Immature natural killer cell (primary cell): Measurements from ENCODE around the gene DPM1. TPM values are rescaled to one million over a fixed set of nuclear protein-coding genes. Genes with fewer than 3 reads are reported as not detected.

Experiments
- DNase-seq, 3 donors: peaks; one replicate each; pipeline ENCODE4 v3.0.0; 2022; ENCODE audit warnings: mixed read lengths in 1 of 3
- H3K27ac Mint-ChIP-seq, 6 donors: one replicate each; pipeline ENCODE4 v1.8.0; 2020; ENCODE audit warnings: mixed read lengths in 6 of 6, mild to moderate bottlenecking in 5 of 6, inconsistent platforms in 4 of 6, moderate library complexity in 3 of 6
- H3K27me3 Mint-ChIP-seq, 3 donors: one replicate each; pipeline ENCODE4 v1.8.0; 2020 to 2021; ENCODE audit warnings: low read depth in 3 of 3, mild to moderate bottlenecking in 3 of 3, mixed read lengths in 3 of 3, moderate library complexity in 3 of 3, inconsistent platforms in 1 of 3
- H3K36me3 Mint-ChIP-seq, 3 donors: one replicate each; pipeline ENCODE4 v1.8.0; 2020; ENCODE audit warnings: mixed read lengths in 3 of 3, inconsistent platforms in 2 of 3, mild to moderate bottlenecking in 2 of 3
- H3K4me1 Mint-ChIP-seq, 2 donors: one replicate each; pipeline ENCODE4 v1.8.0; 2020; ENCODE audit warnings: inconsistent platforms in 2 of 2, mild to moderate bottlenecking in 2 of 2, mixed read lengths in 2 of 2, moderate library complexity in 1 of 2
- H3K4me3 Mint-ChIP-seq, 5 donors: one replicate each; pipeline ENCODE4 v1.8.0; 2020; ENCODE audit warnings: mild to moderate bottlenecking in 5 of 5, mixed read lengths in 5 of 5, inconsistent platforms in 3 of 5, moderate library complexity in 3 of 5
- H3K9me3 Mint-ChIP-seq, 6 donors: one replicate each; pipeline ENCODE4 v1.8.0; 2020; ENCODE audit warnings: mild to moderate bottlenecking in 6 of 6, mixed read lengths in 6 of 6, inconsistent platforms in 4 of 6, moderate library complexity in 3 of 6
- polyA plus RNA-seq, 3 donors: library from polyadenylated mRNA; unstranded; fragments of 300-500 nt; fragmentation: Illumina TruSeq; gene quantifications; one replicate each; pipeline ENCODE4 v1.2.3, GENCODE V29; 2021

Gene DPM1
- polyA plus RNA-seq, 3 donors from 2014 or later: 46.6 to 61.8 (median 52.8) TPM

- no peaks in the 10 kb centered on the region for H3K4me1 Mint-ChIP-seq
- H3K36me3 Mint-ChIP-seq: no peaks in the 10 kb centered on the region
- H3K9me3 Mint-ChIP-seq: no peaks in the 10 kb centered on the region
- no peak overlapping the region for H3K4me3 Mint-ChIP-seq
- no peak for DNase-seq
- H3K27ac Mint-ChIP-seq: no peak overlapping the region
- peaks cover 0 to 5% (median 0%) of the 10 kb centered on the region in 3 donors for H3K27me3 Mint-ChIP-seq
Observed at GRCh38 chr20:50968289-50968688, 10.0 kb upstream of the DPM1 start.

DNA sequence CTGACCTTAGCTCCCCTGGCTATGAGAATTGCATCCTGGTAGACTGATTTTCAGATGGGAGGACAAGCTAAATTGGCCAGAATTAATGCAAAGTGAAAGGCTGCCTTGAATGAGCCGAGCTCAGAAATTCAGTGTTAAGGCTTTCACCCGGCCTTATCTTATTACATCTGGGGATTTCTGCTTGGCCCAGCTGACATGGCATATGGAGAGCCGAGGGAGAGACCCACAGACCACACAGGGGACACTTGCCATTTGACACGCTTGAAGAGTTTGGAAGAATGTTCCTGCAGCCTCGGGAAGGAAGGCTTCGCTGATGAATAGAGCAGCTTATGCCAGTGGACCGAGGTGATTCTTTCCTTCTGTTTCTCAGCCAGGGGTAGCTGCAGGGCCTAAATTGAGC, 9.3 kb upstream of the DPM1 start:
- Mint-ChIP-seq H3K4me1 (no peaks in the 10 kb centered on the region), H3K27me3 (peaks cover 0 to 3% (median 0%) of the 10 kb centered on the region in 3 donors), H3K27ac (no peak overlapping the region), H3K4me3 (no peak overlapping the region), H3K36me3 (no peaks in the 10 kb centered on the region), H3K9me3 (no peaks in the 10 kb centered on the region)
- no peak for DNase-seq

DNA sequence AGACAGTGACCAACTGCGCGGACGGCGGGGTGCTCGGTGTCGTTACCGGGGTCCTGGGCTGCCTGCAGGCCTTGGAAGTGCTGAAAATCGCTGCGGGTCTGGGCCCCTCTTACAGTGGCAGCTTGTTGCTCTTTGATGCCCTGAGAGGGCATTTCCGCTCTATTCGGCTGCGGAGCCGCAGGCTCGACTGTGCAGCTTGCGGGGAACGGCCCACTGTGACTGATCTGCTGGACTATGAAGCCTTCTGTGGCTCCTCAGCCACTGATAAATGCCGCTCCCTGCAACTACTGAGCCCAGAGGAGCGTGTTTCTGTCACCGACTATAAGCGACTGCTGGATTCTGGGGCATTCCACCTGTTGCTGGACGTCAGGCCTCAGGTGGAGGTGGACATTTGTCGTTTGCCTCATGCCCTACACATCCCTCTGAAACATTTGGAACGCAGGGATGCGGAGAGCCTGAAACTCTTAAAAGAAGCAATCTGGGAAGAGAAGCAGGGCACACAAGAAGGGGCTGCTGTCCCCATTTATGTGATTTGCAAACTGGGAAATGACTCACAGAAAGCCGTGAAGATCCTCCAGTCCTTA, 1.3 kb upstream of the DPM1 start:
- peak overlapping the region; percentile 94 to 98 (median 98) for H3K4me3 Mint-ChIP-seq
- peak overlapping the region; percentile 87 to 100 (median 98) for H3K27ac Mint-ChIP-seq
- peaks cover 0 to 11% (median 4%) of the 10 kb centered on the region in 3 donors for H3K36me3 Mint-ChIP-seq
- peaks cover 50 to 71% of the 10 kb centered on the region in 2 donors for H3K4me1 Mint-ChIP-seq
- H3K27me3 Mint-ChIP-seq: peaks cover 6 to 9% (median 9%) of the 10 kb centered on the region in 3 donors
- H3K9me3 Mint-ChIP-seq: no peaks in the 10 kb centered on the region
- no peak for DNase-seq

DNA sequence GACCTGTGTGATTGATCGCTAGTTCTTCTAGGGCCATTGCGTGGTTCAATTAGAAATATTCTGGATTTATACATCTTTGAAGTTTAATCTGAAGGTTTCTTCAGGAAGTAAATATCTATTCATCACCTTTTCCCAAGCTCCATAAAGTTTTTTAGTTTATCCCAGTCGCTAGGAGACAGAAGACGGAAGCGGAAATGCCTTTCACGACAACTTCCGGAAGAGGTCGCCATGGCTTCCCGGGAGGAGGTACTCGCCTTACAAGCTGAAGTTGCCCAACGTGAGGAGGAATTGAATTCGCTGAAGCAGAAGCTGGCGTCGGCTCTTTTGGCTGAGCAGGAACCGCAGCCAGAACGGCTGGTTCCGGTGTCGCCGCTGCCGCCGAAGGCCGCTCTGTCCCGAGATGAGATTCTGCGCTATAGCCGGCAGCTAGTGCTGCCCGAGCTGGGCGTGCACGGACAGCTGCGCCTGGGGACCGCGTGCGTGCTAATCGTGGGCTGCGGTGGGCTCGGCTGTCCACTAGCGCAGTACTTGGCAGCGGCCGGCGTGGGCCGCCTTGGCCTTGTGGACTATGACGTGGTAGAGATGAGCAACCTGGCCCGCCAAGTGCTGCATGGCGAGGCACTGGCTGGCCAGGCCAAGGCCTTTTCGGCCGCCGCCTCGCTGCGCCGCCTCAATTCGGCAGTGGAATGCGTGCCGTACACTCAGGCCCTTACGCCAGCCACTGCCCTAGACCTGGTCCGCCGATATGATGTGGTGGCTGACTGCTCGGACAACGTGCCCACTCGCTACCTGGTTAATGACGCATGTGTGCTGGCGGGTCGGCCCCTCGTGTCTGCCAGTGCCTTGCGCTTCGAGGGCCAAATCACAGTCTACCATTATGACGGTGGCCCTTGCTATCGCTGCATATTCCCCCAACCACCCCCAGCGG, 547 bp upstream of the DPM1 start, which contains the start of gene MOCS3:
Gene MOCS3 (plus strand): TSS at position 204 of the 928 bp plus-strand sequence. CDS start 25 bp downstream, at position 229.
- Mint-ChIP-seq H3K27ac (peak within 1 kb of the TSS; percentile 97 to 100 (median 99)), H3K9me3 (no peaks in the 10 kb centered on the region), H3K4me1 (peaks cover 50 to 78% of the 10 kb centered on the region in 2 donors), H3K27me3 (peaks cover 6 to 9% (median 9%) of the 10 kb centered on the region in 3 donors), H3K36me3 (peaks cover 0 to 11% (median 4%) of the 10 kb centered on the region in 3 donors), H3K4me3 (peak within 1 kb of the TSS; percentile 94 to 98 (median 98))
- DNase-seq: peak; percentile 90 to 92 (median 92)

DNA sequence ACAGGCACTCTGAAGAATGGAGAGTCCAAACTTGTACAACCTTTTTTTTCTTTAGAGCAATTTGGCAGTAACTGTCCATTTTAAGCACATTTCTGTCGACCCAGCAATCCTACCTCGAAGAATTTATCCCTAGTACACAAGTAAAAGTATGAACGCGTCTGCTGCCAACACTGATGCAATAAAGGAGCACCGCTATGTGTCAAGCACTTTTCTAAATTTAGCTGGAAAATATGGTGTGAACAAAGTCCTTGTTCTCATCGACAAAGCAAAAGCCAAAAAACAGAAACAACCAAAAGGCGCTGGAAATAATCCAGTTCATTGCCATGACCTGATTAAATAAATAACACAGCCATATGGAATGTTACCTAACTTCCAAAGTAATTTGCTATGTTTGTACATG, 1.1 kb downstream of the DPM1 start:
- Mint-ChIP-seq H3K27me3 (peaks cover 6 to 9% (median 9%) of the 10 kb centered on the region in 3 donors), H3K36me3 (peaks cover 0 to 11% (median 4%) of the 10 kb centered on the region in 3 donors), H3K4me1 (peaks cover 50 to 86% of the 10 kb centered on the region in 2 donors), H3K4me3 (peak overlapping the region; percentile 94 to 98 (median 98)), H3K27ac (peak overlapping the region; percentile 97 to 100 (median 99)), H3K9me3 (no peaks in the 10 kb centered on the region)
- no peak for DNase-seq

GRCh38 chr20:50953821-50954220, 4.5 kb downstream of the DPM1 start:
- Mint-ChIP-seq H3K27ac (no peak overlapping the region), H3K27me3 (peaks cover 6 to 9% (median 9%) of the 10 kb centered on the region in 3 donors), H3K36me3 (peaks cover 4 to 24% (median 11%) of the 10 kb centered on the region in 3 donors), H3K4me3 (no peak overlapping the region), H3K9me3 (no peaks in the 10 kb centered on the region), H3K4me1 (peaks cover 32 to 62% of the 10 kb centered on the region in 2 donors)
- DNase-seq: no peak

- H3K9me3 Mint-ChIP-seq: no peaks in the 10 kb centered on the region
- no peak overlapping the region for H3K4me3 Mint-ChIP-seq
- no peak overlapping the region for H3K27ac Mint-ChIP-seq
- DNase-seq: no peak
- peaks cover under 1 to 5% (median 4%) of the 10 kb centered on the region in 3 donors for H3K27me3 Mint-ChIP-seq
- H3K36me3 Mint-ChIP-seq: peaks cover 4 to 28% (median 11%) of the 10 kb centered on the region in 3 donors
- peaks cover 26 to 56% of the 10 kb centered on the region in 2 donors for H3K4me1 Mint-ChIP-seq
Observed at GRCh38 chr20:50953196-50953595, 5.1 kb downstream of the DPM1 start.

- Mint-ChIP-seq H3K4me3 (no peak overlapping the region), H3K27me3 (peaks cover 0 to 5% (median 2%) of the 10 kb centered on the region in 3 donors), H3K36me3 (peaks cover 10 to 43% (median 20%) of the 10 kb centered on the region in 3 donors), H3K27ac (no peak overlapping the region), H3K9me3 (no peaks in the 10 kb centered on the region), H3K4me1 (peaks cover 1 to 11% of the 10 kb centered on the region in 2 donors)
- DNase-seq: no peak
Observed at GRCh38 chr20:50948132-50948785, 10.1 kb downstream of the DPM1 start.

DNA sequence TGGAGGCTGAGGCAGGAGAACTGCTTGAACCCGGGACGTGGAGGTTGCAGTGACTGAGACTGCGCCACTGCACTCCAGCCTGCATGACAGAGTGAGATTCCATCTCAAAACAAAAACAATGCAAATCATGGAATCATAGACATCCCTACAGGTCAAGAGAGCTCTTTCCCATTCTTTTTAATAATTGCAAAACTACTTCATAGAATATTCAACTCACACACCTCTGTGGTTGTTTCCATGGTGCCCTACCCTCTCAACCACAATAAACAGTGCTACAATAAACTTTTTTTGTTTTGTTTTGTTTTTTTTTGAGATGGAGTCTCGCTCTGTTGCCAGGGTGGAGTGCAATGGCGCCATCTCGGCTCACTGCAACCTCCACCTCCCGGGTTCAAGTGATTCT, 15.3 kb downstream of the DPM1 start:
- H3K36me3 Mint-ChIP-seq: peaks cover 8 to 37% (median 17%) of the 10 kb centered on the region in 3 donors
- H3K9me3 Mint-ChIP-seq: no peaks in the 10 kb centered on the region
- no peak overlapping the region for H3K27ac Mint-ChIP-seq
- H3K4me3 Mint-ChIP-seq: no peak overlapping the region
- DNase-seq: peak in 1 of 3 donors; percentile 10
- H3K4me1 Mint-ChIP-seq: no peaks in the 10 kb centered on the region
- H3K27me3 Mint-ChIP-seq: peaks cover 0 to 5% (median 0%) of the 10 kb centered on the region in 3 donors

DNA sequence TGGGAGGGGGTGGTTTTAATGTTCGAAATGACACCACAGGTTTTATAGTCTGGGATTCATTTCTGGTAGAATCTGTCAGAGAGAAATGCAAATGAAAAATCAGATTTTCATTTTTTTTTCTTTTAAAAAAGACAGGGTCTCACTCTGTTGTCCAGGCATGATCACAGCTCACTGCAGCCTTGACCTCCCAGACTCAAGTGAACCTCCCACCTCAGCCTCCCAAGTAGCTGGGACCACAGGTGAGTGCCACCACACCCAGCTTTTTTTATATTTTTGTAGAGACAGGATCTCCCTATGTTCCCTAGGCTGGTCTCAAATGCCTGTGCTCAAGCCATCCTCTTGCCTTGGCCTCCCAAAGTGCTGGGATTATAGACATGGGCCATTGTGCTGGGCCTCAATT, 24.7 kb downstream of the DPM1 start:
- Mint-ChIP-seq H3K4me3 (no peak overlapping the region), H3K27me3 (peaks cover 12 to 18% (median 16%) of the 10 kb centered on the region in 3 donors), H3K27ac (peak overlapping the region in 1 of 6 donors; percentile 23), H3K4me1 (peaks cover 16 to 24% of the 10 kb centered on the region in 2 donors), H3K9me3 (no peaks in the 10 kb centered on the region), H3K36me3 (peaks cover 0 to 11% (median 10%) of the 10 kb centered on the region in 3 donors)
- DNase-seq: no peak

DNA sequence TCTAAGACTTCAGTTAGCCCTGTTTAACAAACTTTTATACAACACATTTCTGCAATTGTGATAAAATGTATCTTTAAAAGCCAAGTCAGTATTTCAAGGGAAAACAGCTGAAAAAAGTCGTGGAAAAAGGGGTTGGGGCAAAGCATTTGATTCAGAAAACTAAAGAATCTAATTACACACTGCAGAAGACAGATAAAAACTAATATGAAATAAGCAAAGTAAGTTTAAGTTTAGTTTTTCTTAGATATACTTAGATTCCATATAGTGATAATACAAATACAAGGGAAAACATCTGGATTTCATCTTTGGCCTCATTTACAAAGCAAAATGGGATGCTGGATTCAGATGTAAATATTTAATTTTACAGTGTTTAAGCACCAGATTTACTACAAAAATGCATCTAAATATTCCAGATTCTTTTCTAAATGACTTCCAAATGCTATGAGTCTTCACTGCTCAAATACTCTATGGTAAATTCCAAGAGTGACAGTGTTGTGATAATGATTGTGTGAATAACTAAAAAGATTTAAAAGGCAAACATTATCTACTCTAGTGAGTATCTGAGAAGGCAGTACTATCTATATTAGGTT, 25.5 kb downstream of the DPM1 start:
- Mint-ChIP-seq H3K27ac (peak overlapping the region; percentile 81 to 99 (median 88)), H3K4me1 (peaks cover 24 to 32% of the 10 kb centered on the region in 2 donors), H3K27me3 (peaks cover 12 to 20% (median 16%) of the 10 kb centered on the region in 3 donors), H3K36me3 (peaks cover 0 to 11% (median 10%) of the 10 kb centered on the region in 3 donors), H3K4me3 (peak overlapping the region; percentile 48 to 92 (median 91)), H3K9me3 (no peaks in the 10 kb centered on the region)
- DNase-seq: no peak

DNA sequence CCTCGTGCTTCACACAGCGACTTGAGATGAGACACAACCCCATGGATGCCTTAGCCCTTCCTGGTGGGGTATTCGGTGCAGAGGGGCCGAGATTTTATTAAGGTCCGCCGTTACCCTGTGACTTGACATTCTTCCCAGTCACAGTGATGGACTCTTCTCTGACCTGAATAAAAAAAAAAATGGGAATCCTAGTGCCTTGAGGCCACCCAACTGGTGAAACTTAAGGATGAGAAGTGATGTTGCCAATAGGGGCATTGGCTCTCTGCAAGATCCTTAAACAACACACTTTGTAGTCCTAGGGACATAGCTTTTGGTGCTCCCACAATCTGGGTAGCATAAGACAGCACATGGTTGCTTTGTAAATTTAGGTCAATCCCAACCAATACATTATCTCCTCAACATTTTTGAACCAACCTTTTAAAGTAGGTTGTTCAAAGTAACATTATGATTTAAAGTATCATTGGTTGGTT, 26.3 kb downstream of the DPM1 start:
- Mint-ChIP-seq H3K36me3 (peaks cover 0 to 11% (median 10%) of the 10 kb centered on the region in 3 donors), H3K4me1 (peaks cover 31 to 39% of the 10 kb centered on the region in 2 donors)

More for the DNA sequence above, 26.3 kb downstream of the DPM1 start:
- peak overlapping the region; percentile 81 to 99 (median 88) for H3K27ac Mint-ChIP-seq
- H3K27me3 Mint-ChIP-seq: peaks cover 12 to 20% (median 16%) of the 10 kb centered on the region in 3 donors
- no peaks in the 10 kb centered on the region for H3K9me3 Mint-ChIP-seq
- H3K4me3 Mint-ChIP-seq: peak overlapping the region; percentile 90 to 92 (median 92)
- DNase-seq: no peak
